ENCODE results near the gene ADGRF3.

DNA sequence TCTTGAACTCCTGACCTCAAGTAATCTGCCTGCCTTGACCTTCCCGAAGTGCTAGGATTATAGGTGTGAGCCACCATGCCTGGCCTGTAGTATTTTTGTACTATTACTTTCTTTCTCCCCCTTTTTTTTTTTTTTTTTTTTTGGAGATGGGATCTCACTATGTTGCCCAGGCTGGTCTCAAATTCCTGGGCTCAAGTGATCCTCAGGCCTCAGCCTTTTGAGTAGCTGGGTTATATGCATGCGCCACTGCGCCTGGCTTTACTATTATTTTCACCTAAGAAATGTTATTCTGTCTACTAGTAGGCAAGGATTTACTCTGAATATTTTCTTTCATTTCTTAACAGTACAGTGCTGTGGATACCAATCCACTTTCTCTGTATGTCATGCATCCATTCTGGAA, 17.4 kb upstream of the ADGRF3 start:
- TF ChIP-seq POLR2A (IDR thresholded peaks at IDR 0.05) (no peak), CTCF (IDR thresholded peaks at IDR 0.05) (no peak)

Data from uterus (tissue), 2 donors.